ENCODE data around the gene ANKRD31. TPM values are rescaled to one million over a fixed set of nuclear protein-coding genes. Genes with fewer than 3 reads are reported as not detected.

ANKRD31 gene
- total RNA-seq, 1 experiment from 2014 or later: 1.5 TPM

DNA sequence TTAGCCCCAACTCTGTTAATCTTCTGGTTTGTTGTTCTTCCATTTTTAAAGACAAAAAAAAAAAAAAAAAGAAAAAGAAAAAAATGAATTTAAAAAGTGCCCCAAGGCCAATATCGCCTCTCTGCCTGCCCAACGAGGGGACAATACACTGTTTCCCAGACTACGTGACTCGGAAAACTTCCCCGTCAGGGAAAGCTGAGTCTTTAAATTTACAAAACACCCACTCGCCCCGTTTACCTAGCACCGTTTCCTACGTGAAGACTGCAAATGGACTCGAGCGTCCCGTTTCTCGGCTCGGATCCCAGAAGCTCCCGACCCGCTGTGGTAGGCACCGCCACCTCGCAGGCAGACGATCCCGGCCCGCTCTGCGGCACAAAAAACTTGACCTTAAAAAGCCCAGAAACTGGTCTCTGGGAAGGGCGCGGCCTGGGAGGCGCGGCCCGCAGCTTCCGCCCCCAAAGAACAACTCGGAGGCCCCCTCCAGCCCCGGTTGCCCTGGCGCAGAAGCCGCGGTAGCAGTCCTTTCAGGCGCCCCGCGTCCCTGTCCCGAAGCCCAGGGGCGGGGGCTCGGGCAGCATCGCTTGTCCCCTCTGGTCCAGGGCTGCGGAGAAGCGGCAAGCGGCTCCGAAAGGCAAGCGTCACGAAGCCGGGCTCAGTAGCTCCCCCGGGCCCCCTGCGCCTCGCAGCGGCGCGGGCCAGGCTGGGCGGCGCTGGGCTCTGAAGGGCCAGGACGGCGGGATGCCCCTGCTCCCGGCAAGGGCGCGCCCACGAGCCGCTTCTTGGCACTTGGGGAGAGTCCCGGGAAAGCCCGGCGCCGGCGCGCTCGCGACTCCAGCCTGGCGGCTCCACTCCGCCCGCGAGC, 184.3 kb downstream of the ANKRD31 start, which contains the start of gene GCNT4:
GCNT4 (minus strand) TSS at position 367 of the 862 bp plus-strand sequence. CDS start 22,521 bp downstream, outside the sequence.
- TF ChIP-seq, protein P1, sequence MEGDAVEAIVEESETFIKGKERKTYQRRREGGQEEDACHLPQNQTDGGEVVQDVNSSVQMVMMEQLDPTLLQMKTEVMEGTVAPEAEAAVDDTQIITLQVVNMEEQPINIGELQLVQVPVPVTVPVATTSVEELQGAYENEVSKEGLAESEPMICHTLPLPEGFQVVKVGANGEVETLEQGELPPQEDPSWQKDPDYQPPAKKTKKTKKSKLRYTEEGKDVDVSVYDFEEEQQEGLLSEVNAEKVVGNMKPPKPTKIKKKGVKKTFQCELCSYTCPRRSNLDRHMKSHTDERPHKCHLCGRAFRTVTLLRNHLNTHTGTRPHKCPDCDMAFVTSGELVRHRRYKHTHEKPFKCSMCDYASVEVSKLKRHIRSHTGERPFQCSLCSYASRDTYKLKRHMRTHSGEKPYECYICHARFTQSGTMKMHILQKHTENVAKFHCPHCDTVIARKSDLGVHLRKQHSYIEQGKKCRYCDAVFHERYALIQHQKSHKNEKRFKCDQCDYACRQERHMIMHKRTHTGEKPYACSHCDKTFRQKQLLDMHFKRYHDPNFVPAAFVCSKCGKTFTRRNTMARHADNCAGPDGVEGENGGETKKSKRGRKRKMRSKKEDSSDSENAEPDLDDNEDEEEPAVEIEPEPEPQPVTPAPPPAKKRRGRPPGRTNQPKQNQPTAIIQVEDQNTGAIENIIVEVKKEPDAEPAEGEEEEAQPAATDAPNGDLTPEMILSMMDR (IDR thresholded peaks at IDR 0.05; ENCODE audit: unreplicated experiment): no peak
- H3K4me1 Mint-ChIP-seq (ENCODE audit: low read depth, unreplicated experiment): peaks cover 77% of the 10 kb centered on the region
- H3K27me3 Mint-ChIP-seq (ENCODE audit: unreplicated experiment): no peaks in the 10 kb centered on the region
- peak within 1 kb of the TSS; percentile 59 for H3K27ac Mint-ChIP-seq (ENCODE audit: unreplicated experiment)
- peak; percentile 60 for DNase-seq
- intact Hi-C loops (cut with micrococcal nuclease; ENCODE audit: unreplicated experiment): loop anchor here (5.0 to 10.0 kb wide), 3 partner anchors 105 to 285 kb away; partner anchors contain the start of genes ANKRD31 and HMGCR
- peak within 1 kb of the TSS; percentile 79 for H3K4me3 Mint-ChIP-seq (ENCODE audit: low read depth, unreplicated experiment)
- no peaks in the 10 kb centered on the region for H3K9me3 Mint-ChIP-seq (ENCODE audit: low read depth, unreplicated experiment)
- BruUV-seq (replicated peaks): no TSS peak
- H3K36me3 Mint-ChIP-seq (ENCODE audit: insufficient read depth, unreplicated experiment): peaks cover 37% of the 10 kb centered on the region
- CTCF ChIA-PET: interaction anchor here (0.7 to 1.8 kb wide), 2 partner anchors 103 to 118 kb away, joined by 7 read pairs; no protein-coding TSS in a partner anchor

DNA sequence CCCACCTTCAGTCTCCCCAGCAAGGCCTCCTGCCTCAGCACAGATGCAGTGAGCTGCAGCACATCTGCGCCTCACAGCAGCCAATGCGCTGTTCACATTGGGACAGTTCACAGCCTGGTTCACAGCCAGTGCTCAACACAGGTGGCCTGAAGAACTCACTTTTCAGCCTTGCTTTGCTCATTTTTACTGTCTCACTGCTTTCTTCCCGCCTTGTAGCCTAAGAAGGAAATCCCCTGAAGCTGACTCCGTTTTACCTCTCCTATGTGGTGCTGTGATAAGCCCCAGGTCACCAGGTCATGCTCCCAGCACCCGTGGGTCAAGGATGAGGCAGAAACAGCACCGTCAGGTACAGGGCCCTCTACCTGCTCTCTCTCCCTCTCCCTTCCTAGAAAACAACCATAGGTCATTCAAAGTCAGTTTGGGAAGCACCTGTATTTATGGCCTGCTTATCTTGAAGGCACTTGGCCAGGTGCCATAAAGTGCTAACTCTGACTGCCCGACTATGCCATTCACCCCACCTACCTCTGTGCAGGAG, 185.4 kb downstream of the ANKRD31 start:
- Mint-ChIP-seq H3K27ac (ENCODE audit: unreplicated experiment) (peak overlapping the region; percentile 58), H3K36me3 (ENCODE audit: insufficient read depth, unreplicated experiment) (peaks cover 37% of the 10 kb centered on the region), H3K9me3 (ENCODE audit: low read depth, unreplicated experiment) (no peaks in the 10 kb centered on the region), H3K27me3 (ENCODE audit: unreplicated experiment) (no peaks in the 10 kb centered on the region), H3K4me3 (ENCODE audit: low read depth, unreplicated experiment) (peak overlapping the region; percentile 79), H3K4me1 (ENCODE audit: low read depth, unreplicated experiment) (peaks cover 76% of the 10 kb centered on the region)
- CTCF ChIA-PET: interaction anchor here (2.4 kb wide), 1 partner anchor 116 kb away, joined by 14 read pairs; no protein-coding TSS in a partner anchor
- no TSS peak for BruUV-seq (replicated peaks)
- TF ChIP-seq, protein P1 (IDR thresholded peaks at IDR 0.05; ENCODE audit: unreplicated experiment): no peak
- DNase-seq: peak; percentile 49
- intact Hi-C loops (cut with micrococcal nuclease; ENCODE audit: unreplicated experiment): loop anchor here (5.0 to 10.0 kb wide), 3 partner anchors 104 to 286 kb away; partner anchors contain the start of genes ANKRD31 and HMGCR

DNA sequence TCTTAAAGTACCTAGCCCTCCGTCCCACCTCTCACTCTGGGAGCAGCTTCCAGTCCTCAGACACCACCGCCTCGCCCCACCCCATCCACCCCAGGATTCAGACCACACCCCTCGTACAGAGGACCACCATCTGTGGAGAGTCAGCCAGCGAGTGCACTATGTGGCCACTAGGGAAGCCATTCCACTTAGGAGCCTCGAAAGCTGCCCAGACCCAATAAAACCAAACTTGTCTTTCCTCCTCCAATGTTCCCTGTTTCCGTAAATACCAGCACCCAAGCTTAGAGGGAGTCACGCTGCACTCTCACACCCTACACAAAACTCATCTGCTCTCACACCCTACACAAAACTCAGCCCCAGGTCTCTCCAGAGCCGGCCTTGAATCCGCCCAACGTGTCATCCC, 186.3 kb downstream of the ANKRD31 start:
- peaks cover 32% of the 10 kb centered on the region for H3K36me3 Mint-ChIP-seq (ENCODE audit: insufficient read depth, unreplicated experiment)
- CTCF ChIA-PET: interaction anchor here (0.6 to 2.4 kb wide), 16 partner anchors 11 to 286 kb away, joined by 3 to 18 read pairs (median 4); partner anchors contain the start of genes ANKRD31 and HMGCR
- TF ChIP-seq, protein P1 (IDR thresholded peaks at IDR 0.05; ENCODE audit: unreplicated experiment): no peak
- intact Hi-C loops (cut with micrococcal nuclease; ENCODE audit: unreplicated experiment): loop anchor here (5.0 to 10.0 kb wide), 3 partner anchors 103 to 287 kb away; partner anchors contain the start of genes ANKRD31 and HMGCR
- peak overlapping the region; percentile 79 for H3K4me3 Mint-ChIP-seq (ENCODE audit: low read depth, unreplicated experiment)
- no TSS peak for BruUV-seq (replicated peaks)
- H3K27me3 Mint-ChIP-seq (ENCODE audit: unreplicated experiment): no peaks in the 10 kb centered on the region
- peaks cover 67% of the 10 kb centered on the region for H3K4me1 Mint-ChIP-seq (ENCODE audit: low read depth, unreplicated experiment)
- H3K9me3 Mint-ChIP-seq (ENCODE audit: low read depth, unreplicated experiment): no peaks in the 10 kb centered on the region
- DNase-seq: peak; percentile 26
- H3K27ac Mint-ChIP-seq (ENCODE audit: unreplicated experiment): peak overlapping the region; percentile 58

Measured in Calu3 (cell line).